Measurements from ENCODE around the gene GPR83. TPM values are rescaled to one million over a fixed set of nuclear protein-coding genes. Genes with fewer than 3 reads are reported as not detected.

Gene GPR83
- polyA plus RNA-seq, 1 donor from 2014 or later, result 0.20 TPM

DNA sequence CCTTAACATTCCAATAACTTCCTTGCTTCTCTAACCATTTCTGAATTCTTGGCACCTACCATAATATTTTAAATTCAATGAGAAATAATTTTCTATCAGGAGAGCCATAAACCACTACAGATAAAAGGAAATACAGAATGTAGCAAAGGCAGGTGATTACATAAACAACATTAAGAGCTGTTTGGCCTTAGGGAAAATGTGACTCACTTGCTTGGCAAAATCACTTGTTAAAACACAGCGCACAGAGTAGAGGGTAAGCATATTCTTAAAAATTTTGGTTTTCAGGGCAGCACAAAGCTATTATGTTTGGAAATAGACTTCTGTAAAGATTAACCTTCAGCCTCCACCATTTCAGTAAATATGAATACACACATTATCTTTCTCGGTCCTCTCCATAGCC lies 70.4 kb downstream of the GPR83 start:
- Mint-ChIP-seq H3K27me3 (peaks cover 4% of the 10 kb centered on the region), H3K4me1 (no peaks in the 10 kb centered on the region), H3K27ac (no peak overlapping the region), H3K9me3 (peaks cover 0 to 9% (median 4%) of the 10 kb centered on the region in 3 donors), H3K4me3 (no peak overlapping the region), H3K36me3 (no peaks in the 10 kb centered on the region)

GRCh38 chr11:94329501-94329900 lies 71.7 kb downstream of the GPR83 start:
- Mint-ChIP-seq H3K4me3 (no peak overlapping the region), H3K27ac (no peak overlapping the region), H3K27me3 (peaks cover 4% of the 10 kb centered on the region), H3K4me1 (no peaks in the 10 kb centered on the region), H3K36me3 (no peaks in the 10 kb centered on the region), H3K9me3 (peaks cover 0 to 14% (median 4%) of the 10 kb centered on the region in 3 donors)

GRCh38 chr11:94328587-94329080 lies 72.6 kb downstream of the GPR83 start:
- Mint-ChIP-seq H3K4me3 (no peak overlapping the region), H3K27ac (no peak overlapping the region), H3K9me3 (peaks cover 0 to 16% (median 4%) of the 10 kb centered on the region in 3 donors), H3K4me1 (no peaks in the 10 kb centered on the region), H3K27me3 (peaks cover 4% of the 10 kb centered on the region), H3K36me3 (no peaks in the 10 kb centered on the region)

Other genes starting within 250 kb of the GPR83 start
- not detected for gene IZUMO1R, start 96.8 kb downstream of the GPR83 start, polyA plus RNA-seq
- 15.5 TPM for gene MRE11, start 92.4 kb upstream of the GPR83 start, polyA plus RNA-seq
- gene ANKRD49, start 92.6 kb upstream of the GPR83 start, polyA plus RNA-seq, result 32.8 TPM
- gene C11orf97, start 111.0 kb upstream of the GPR83 start, polyA plus RNA-seq, result not detected
- gene FUT4, start 142.5 kb upstream of the GPR83 start, polyA plus RNA-seq, result 0.61 TPM
- 0.28 TPM for gene PIWIL4, start 165.9 kb upstream of the GPR83 start, polyA plus RNA-seq